Measurements from ENCODE around the gene CHKA.

Gene CHKA

GRCh38 chr11:68044898-68045351 is 76.3 kb downstream of the CHKA start:
- no peak for DNase-seq (ENCODE audit: low read depth in 2 of 2)

GRCh38 chr11:68044145-68044813 is 76.9 kb downstream of the CHKA start:
- DNase-seq (ENCODE audit: low read depth in 2 of 2): no peak

GRCh38 chr11:68043349-68044144 is 77.6 kb downstream of the CHKA start:
- no peak for DNase-seq (ENCODE audit: low read depth in 2 of 2)

- no peak for DNase-seq (ENCODE audit: low read depth in 2 of 2)
These were observed 78.2 kb downstream of the CHKA start for GRCh38 chr11:68043029-68043348.

GRCh38 chr11:68042219-68043028 is 78.8 kb downstream of the CHKA start:
- no peak for DNase-seq (ENCODE audit: low read depth in 2 of 2)

- DNase-seq (ENCODE audit: low read depth in 2 of 2): no peak
These were observed 79.5 kb downstream of the CHKA start for GRCh38 chr11:68041617-68042218.

GRCh38 chr11:68040957-68041591 is 80.1 kb downstream of the CHKA start:
- no peak for DNase-seq (ENCODE audit: low read depth in 2 of 2)

- DNase-seq (ENCODE audit: low read depth in 2 of 2): no peak
These were observed 80.9 kb downstream of the CHKA start for GRCh38 chr11:68040101-68040956.

GRCh38 chr11:68039526-68040086 is 81.6 kb downstream of the CHKA start:
- DNase-seq (ENCODE audit: low read depth in 2 of 2): no peak

- no peak for DNase-seq (ENCODE audit: low read depth in 2 of 2)
These were observed 82.3 kb downstream of the CHKA start, which contains the start of gene TCIRG1 for GRCh38 chr11:68038718-68039525. Gene TCIRG1, plus strand, starts transcription at chr11:68039025. Its CDS starts 2,247 bp downstream, at chr11:68041272.

GRCh38 chr11:68038226-68038717 is 82.9 kb downstream of the CHKA start:
- no peak for DNase-seq (ENCODE audit: low read depth in 2 of 2)

GRCh38 chr11:68037411-68038225 is 83.6 kb downstream of the CHKA start:
- no peak for DNase-seq (ENCODE audit: low read depth in 2 of 2)

GRCh38 chr11:68036717-68037239 is 84.4 kb downstream of the CHKA start:
- no peak for DNase-seq (ENCODE audit: low read depth in 2 of 2)

- DNase-seq (ENCODE audit: low read depth in 2 of 2): no peak
These were observed 85.0 kb downstream of the CHKA start for GRCh38 chr11:68036141-68036716.

- DNase-seq (ENCODE audit: low read depth in 2 of 2): no peak
These were observed 85.8 kb downstream of the CHKA start for GRCh38 chr11:68035266-68035876.

- DNase-seq (ENCODE audit: low read depth in 2 of 2): no peak
These were observed 87.5 kb downstream of the CHKA start for GRCh38 chr11:68033708-68034045.

GRCh38 chr11:68032997-68033707 is 88.0 kb downstream of the CHKA start:
- no peak for DNase-seq (ENCODE audit: low read depth in 2 of 2)

All from stimulated activated CD8-positive, alpha-beta memory T cell treated with anti-CD3 and anti-CD28 coated beads, Interleukin-7, amount 100 ng/mL, for 1 hour (primary cell).